GM18499 (cell line): ENCODE results near the gene MAPK8IP2.

Source experiments
- ATAC-seq: cut with Tn5 transposase; IDR thresholded peaks from one replicate; pipeline ENCODE4 v1.9.1; 2021; ENCODE audit warnings: moderate number of reproducible peaks; ENCODE audit not compliant: insufficient read depth, unreplicated experiment

MAPK8IP2 gene

DNA sequence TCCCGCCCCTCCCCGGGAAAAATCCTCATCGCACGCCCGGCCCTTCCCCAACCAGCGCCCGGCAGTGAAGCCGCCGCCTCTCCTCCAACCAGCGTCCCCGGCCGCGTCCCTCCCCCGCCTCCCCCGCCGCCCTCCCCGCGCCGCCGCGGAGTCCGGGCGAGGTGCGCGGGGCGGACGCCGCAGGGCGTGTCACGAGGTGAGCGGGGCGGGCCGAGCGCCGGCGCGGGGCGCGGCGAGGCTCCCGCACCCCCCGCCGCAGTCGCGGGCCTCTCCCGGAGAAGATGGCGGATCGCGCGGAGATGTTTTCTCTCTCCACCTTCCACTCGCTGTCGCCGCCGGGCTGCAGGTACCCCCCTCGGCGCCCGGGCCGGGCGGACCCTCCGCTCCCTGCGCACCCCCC is at the start of gene MAPK8IP2:
Gene MAPK8IP2, plus strand, starts transcription at position 256 of the 400 bp plus-strand sequence. Its CDS starts 26 bp downstream, at position 282.
- ATAC-seq, result no peak

- ATAC-seq, result no peak
Measured at GRCh38 chr22:50551160-50551752, 49.3 kb upstream of the MAPK8IP2 start.

DNA sequence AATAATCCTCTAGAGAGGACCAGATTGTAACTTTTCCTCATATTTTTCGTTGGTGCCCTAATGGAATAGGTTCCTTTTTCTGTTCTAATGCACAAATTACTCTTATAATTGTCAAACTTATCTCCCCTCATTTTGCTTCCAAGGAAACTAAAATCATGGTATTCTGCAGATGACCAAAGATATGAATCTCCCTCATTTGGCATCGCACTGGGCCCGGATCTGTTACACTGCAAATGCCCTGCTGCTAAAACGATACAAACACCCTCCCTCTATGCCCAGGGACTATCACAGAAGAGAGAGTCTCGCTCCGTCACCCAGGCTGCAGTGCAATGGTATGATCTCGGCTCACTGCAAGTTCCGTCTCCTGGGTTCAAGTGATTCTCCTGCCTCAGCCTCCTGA is 47.3 kb upstream of the MAPK8IP2 start:
- no peak for ATAC-seq

DNA sequence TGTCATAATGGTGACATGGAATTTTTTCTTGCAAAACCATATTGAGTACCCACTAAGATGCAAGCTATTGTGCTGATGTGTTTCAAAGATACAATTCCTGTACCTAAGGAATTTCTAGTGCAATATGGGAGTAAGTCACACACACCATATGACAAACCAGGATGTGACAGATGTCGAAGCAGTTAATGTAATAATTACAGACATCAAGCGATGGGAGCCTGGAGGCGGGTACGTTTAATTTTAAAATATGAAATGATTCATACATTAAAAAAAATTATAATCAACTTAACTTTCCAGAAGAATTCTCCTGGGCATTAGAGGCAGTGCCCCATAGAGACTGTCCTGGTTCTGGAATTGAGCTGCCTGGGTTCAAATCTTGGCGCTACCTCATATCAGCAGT is 43.9 kb upstream of the MAPK8IP2 start:
- ATAC-seq, result no peak

DNA sequence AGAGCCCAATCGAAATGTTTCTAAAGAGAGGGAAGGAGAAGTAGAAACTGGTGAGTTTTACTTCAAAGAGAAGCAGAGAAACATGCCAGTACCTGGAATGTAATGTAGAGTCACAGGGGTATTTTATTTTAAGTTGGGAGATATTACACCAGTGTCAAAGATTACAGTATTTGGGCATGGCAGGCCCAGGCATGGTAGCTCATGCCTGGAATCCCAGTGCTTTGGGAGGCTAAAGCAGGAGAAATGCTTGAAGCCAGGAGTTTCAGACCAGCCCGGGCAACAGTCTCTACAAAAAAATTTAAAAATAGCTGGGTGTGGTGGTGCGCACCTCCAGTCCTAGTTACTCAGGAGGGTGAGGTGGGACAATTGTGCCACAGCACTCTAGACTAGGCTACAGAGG is 40.6 kb upstream of the MAPK8IP2 start:
- no peak for ATAC-seq

GRCh38 chr22:50561401-50562358 is 38.9 kb upstream of the MAPK8IP2 start:
- ATAC-seq, result no peak

DNA sequence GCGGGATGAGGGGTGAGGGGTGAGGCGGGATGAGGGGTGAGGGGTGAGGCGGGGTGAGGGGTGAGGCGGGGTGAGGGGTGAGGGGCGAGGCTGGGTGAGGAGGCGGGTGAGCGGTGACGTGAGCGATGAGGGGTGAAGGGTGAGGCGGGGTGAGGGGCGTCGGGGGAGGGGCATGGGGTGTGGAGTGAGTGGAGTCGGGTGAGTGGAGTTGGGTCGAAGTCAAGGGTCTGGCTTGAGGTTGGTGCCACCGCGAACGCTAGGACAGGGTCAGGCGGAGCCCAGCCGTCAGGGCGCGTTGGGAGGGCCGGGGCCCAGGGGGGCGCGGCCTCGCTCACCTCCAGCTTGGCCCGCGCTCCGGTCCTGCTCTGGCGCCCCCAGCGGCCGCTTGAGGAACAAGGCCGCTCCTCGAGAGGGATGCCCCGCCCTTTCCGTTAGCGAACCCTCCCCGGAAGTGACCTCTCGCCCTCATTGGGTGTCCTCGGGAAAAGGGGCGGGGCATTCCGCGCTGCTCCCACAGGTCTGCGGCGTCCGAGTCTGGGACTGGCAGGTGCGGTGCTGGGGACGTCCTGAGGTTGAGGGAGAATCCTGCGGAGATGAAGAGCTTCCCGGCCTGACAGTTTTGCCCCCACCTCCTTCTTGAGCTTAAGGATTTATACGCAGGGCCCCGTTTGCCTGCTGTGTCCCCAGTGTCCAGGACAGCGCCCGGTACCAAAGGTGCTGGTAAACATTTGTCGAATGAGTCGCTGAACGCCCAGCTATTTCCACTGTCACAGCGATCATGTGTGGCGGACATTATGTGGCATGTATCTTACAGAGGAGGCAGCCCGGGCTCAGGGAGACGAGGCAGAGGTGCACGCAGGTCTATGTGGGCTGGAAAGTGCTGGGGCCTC is 37.8 kb upstream of the MAPK8IP2 start, which contains the start of gene SYCE3:
Gene SYCE3, minus strand, starts transcription at position 397 of the 890 bp plus-strand sequence. CDS start 6,514 bp downstream, outside the sequence.
- no peak for ATAC-seq

DNA sequence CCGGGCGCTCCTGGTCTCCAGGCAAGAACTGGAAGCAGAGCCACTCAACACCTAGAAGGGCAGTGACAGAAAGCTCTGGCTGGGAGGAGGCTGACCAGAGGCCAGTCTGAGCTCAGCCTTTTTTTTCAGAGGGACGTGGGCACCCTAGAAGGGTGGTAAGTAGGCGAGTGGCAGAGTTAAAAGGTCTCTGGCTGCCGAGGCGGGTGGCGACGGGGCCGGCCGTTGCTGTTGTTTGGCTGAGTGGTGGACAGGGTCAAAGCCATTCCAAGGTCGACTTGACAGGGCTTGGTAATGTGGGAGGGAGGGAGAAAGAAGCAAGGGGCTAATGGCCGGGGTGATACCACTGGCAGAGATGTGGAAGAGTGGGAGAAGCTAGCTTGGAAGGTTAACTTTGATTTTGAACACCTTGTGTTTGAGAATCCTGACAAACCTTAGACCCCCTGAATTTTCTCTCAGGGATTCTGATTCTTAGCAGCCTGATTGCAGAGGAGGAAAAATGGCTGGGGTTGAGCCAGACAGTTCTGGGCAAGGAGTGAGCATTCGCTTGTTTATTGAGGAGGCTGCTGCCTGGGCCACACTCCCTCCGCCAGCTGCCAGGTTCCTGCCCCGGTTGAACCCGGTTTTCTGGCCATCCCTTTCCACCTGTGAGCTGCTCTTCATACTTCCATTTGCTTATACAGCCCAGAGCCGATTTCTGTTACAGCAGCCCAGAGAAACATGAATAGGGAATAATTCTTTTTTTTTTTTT is 37.0 kb upstream of the MAPK8IP2 start:
- no peak for ATAC-seq

GRCh38 chr22:50564289-50564688 is 36.3 kb upstream of the MAPK8IP2 start:
- no peak for ATAC-seq

- ATAC-seq, result no peak
Measured at GRCh38 chr22:50567721-50568252, 32.8 kb upstream of the MAPK8IP2 start.

GRCh38 chr22:50568626-50569025 is 32.0 kb upstream of the MAPK8IP2 start:
- no peak for ATAC-seq

DNA sequence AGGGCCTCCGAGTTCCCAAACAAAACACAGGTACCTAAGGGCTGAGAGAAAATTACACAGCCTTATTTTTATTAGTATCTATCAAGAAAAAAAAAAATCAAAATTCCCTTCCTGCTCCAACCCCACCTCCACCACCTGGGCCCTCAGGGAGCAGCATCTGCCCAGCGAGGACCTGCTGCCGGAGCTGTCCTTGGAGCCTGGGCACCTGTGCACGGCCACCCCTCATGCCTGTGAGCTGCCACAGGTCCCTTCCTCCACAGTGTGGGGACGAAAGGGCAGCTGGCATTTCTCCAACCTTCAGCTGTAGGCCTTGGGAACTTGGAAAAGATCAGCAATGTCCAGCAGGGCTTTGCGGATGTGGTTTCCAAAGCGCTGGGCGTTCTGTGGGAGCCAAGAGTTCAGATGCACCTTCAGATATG is 31.5 kb upstream of the MAPK8IP2 start:
- ATAC-seq, result no peak

DNA sequence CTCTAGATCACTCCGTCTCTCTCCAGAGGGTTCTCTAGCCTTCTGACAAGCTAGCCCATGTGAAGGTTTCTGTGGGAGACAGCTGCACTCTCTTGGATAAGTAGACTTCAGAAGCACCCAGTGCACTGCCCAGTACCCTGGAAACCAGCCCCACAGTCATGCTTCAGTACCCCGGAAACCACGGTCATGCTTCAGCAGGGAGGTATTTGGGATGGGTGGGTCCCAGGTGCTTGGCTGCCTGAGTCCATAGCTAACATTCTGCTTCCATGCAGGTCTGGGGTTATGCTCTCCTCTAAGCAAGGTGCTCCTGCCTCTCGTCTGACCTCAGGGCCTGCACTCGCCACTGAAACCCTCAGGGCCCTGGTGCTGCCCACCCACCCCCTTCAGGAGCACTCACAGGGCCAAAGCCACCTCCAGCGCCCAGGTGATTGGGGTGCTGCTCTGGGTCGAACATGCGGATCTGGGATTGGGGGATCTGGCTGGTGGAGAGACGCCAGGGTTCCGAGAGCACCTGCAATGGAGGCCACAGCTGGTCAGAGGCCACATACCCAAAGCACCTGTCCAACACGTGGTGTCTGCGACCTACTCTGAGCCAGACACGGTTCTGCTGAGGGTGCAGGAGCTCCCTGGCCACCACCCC is 30.6 kb upstream of the MAPK8IP2 start:
- ATAC-seq, result no peak

GRCh38 chr22:50570861-50571260 is 29.7 kb upstream of the MAPK8IP2 start:
- ATAC-seq, result no peak

GRCh38 chr22:50571264-50572175 is 29.1 kb upstream of the MAPK8IP2 start:
- no peak for ATAC-seq

- ATAC-seq, result no peak
Measured at GRCh38 chr22:50572965-50573364, 27.6 kb upstream of the MAPK8IP2 start.

DNA sequence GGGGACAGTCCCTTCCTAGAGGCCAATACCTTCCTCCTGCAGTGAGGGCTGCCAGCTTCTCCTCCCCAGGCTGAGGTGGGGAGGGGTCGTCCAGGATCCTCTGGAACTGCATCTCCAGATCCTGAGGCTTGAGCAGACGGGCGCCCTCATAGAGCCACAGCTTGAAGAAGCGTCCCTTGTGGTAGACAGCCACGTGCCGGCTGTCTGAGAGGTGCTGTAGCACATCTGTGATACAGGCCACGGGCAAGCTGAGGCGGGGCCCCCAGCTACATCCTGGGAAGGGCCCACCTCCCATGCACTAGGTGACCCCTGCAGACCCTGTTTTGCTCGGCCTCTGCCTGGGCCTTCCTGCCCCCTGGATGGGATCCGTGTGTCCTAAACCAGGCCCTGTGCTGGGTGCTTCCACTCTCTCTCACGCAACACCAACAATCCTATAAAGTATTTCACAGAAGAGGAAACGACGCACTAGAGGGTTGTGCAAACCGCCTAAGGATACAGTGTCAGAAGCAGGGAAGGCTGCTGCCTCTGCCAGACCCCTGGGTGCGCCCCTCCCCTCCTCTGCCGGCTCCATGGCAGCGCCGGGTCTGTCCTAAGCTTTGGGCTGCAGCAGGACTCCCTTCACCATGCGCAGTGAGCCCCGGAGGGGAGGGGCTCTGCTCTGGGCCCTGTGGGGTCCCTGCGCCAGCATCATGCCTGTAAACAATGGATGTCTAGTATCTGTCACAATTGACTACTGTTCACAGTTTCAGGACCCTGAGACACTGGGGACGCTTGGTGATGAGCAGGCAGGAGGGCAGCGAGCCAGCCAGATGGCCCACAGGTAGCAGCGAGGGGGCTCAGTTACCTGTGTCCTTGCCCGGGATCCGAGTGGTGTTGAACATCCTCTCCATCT is 26.9 kb upstream of the MAPK8IP2 start:
- ATAC-seq, result no peak
